GM21423 (cell line): ENCODE results near the gene DDX4.

ENCODE experiments used
- ATAC-seq: cut with Tn5 transposase; IDR thresholded peaks from one replicate; pipeline ENCODE4 v1.9.1; 2021; ENCODE audit warnings: mild to moderate bottlenecking, moderate library complexity; ENCODE audit not compliant: unreplicated experiment

DDX4 gene

GRCh38 chr5:55820488-55820887 lies 82.6 kb downstream of the DDX4 start:
- no peak for ATAC-seq

GRCh38 chr5:55821731-55822512 lies 84.1 kb downstream of the DDX4 start:
- ATAC-seq, result no peak

DNA sequence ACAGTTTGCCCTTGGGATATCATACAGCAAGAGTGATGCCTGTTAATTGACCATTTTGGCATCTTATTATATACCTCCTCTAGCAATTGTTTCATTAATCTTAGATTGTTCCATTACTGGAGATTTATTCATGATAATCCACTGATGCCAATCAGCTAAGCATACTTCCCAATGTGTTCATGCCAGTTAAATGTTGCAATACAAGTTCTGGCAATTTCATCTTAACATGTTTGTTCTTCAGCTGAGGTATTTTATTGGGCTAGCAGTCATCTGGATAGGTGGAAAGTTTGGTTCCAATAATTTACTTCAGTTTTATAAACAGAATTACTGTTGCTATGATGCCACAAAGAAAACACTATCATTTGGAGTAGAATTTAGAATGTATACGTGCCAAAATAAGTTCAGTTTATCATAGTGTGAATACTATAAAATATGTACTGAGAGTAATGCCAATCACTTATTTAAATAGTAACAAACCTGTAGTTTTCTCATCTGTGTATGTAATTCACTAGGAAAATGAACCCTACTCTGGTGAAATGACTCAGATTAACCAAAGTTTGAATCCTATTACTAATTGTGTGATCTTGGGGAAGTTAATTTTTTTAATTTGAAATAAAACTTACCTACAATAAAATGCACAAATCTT lies 85.4 kb downstream of the DDX4 start:
- no peak for ATAC-seq

- ATAC-seq, result no peak
Measured at GRCh38 chr5:55829956-55830355, 92.1 kb downstream of the DDX4 start.

- no peak for ATAC-seq
Measured at GRCh38 chr5:55832446-55832845, 94.6 kb downstream of the DDX4 start.

GRCh38 chr5:55836191-55836590 lies 98.3 kb downstream of the DDX4 start:
- no peak for ATAC-seq

DNA sequence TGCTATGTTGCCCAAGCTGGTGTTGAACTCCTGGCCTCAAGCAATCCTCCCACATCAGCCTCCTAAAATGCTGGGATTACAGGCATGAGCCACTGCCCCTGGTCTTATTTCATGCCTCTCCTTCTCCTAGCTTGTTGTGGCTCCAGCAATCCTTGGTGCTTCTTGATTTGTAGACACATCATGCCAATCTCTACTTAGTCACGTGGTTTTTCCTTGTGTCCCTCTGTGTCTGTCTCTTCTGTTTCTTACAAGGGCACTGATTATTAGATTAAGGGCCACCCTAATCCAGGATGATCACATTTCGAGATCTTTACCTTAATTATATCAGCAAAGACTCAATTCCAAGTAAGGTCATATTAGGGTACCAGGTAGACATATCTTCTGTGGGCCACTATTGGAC lies 104.1 kb downstream of the DDX4 start:
- no peak for ATAC-seq

- ATAC-seq, result no peak
Measured at GRCh38 chr5:55847837-55848236, 110.0 kb downstream of the DDX4 start.

DNA sequence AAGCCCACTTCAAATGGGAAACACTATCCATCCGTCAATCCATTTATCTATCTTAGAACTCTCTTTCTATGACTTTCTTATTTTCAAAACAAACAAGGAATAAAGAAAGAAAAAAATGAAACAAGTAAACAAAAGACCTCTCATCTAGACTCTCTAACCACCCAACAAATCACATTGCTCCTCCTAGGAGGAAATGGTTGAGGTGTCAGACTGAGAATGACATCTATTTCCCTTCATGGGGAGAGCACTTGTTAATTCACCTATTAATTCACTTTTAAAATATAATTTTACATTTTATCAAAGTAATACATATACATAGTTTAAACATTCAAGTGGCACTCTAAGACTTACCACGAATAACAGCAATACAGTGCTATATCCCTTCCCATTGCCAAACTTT lies 110.9 kb downstream of the DDX4 start:
- no peak for ATAC-seq

DNA sequence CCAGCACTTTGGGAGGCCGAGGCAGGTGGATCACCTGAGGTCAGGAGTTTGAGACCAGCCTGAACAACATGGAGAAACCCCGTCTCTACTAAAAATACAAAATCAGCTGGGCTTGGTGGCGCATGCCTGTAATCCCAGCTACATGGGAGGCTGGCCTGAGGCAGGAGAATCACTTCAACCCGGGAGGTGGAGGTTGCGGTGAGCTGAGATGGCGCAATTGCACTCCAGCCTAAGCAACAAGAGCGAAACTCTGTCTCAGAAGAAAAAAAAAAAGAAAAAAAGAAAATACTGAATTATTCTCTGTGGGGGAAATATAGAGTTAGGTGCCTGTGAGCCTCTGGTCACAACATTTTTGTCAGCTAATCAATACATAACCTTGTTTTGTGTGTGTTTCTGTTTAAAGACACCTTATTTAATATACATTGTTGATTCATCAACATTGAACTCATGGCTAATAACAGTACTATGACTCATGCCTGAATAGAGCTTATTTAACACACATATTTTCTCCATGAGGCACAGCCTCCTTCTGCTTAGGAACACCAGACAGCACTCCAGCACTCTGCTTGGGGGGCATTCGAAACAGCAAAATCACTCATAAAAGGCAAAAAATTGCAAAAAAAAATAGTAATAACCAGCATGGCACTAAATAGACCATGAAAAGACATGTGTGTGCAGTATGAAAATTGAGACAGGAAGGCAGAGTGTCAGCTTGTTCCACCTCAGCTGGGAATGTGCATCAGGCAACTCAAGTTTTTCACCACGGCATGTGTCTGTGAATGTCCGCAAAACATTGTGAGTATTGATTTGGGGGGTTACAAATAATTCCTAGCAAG lies 113.2 kb downstream of the DDX4 start, which contains the start of gene IL31RA:
Gene IL31RA, plus strand, starts transcription at position 519 of the 836 bp plus-strand sequence. Its CDS starts 214 bp downstream, at position 733.
- no peak for ATAC-seq

DNA sequence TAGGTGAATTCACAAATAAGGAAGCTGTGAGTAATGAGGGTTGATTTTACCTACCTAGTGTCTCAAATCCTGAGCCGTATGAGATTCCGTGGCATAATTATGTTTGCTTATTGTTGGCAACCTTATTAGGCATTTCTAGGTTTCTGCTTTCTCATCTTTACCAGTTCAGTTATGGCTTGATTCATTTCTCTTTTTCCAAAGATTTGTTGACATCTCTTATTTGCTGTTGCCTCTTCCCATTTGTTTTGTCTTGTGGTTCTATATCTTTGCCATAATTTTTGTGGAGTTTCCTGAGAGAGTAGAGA lies 113.8 kb downstream of the DDX4 start:
- ATAC-seq, result no peak

DNA sequence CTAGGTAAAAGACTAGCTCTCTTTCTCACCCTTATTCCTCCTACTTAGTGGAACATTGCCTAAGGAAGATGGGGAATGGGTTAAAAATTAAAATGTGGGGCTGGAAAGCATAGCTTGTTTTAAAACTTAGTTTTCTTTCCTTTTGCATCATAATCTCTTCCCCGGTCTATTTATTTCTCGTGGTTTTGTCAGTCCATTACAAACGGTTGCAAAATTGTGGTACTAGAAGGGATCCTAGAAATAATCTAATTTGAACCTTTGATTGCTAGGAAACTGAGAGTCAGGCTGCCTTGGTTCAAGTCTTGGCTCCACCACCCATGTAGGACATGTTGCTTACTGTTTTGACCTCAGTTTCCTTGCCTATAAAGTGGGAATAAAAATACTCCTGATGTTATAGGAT lies 114.6 kb downstream of the DDX4 start:
- ATAC-seq, result no peak

- no peak for ATAC-seq
Measured at GRCh38 chr5:55853041-55853670, 115.3 kb downstream of the DDX4 start.

- ATAC-seq, result no peak
Measured at GRCh38 chr5:55853818-55854217, 116.0 kb downstream of the DDX4 start.

DNA sequence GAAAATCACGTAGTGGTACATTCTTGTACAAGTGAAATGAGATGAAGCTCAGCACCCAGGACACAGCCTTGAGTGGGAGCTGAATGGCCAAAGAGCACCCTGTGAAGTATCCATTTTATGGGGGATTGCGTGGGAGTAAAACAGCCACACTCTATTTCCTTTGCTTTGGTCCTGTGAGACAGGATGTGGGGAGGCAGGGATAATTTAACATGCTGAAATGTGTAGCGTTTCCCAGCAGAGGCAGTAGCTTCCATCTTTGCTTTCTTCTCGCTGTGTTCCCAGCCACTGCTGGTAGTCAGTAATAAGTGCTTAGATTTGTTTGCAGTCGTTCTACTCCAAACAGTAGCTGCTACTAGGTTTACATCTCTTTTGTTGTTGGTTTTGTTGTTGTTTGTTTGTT lies 117.6 kb downstream of the DDX4 start:
- ATAC-seq, result no peak

GRCh38 chr5:55856516-55857246 lies 118.8 kb downstream of the DDX4 start:
- no peak for ATAC-seq

DNA sequence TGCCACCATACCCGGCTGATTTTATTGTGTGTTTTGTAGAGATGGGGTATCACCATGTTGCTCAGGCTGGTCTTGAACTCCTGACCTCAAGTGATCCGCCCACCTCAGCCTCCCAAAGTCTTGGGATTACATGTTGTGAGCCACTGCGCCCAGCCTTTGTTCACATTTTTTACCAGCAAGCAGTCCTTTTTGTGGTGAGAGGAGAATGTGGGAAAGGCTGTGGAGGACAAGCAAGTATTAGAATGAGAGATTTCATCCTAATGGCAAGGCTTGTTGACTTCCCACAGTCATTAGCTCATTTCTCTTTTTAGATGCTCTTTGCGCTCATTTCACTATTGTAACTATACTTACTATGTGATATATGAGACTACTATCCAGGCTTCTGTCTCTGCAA lies 119.4 kb downstream of the DDX4 start:
- no peak for ATAC-seq

DNA sequence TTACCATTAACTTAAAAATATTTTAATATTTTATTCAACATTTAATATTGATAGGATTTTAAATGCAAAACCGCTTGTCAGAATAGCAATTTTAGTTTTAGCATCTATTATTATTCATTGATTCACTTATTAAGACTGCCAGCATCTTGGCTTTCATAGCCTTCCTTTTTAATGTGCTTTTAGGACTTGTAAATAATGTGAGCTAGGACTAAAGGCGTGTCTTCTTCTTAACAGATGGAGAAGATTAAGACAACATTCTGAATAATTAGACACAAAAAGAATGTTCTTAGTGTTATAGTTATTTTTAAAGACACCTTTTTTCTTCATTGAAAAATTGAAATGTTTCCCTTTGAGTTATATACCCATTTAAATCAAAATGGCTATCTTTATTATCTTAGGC lies 120.2 kb downstream of the DDX4 start:
- ATAC-seq, result no peak

DNA sequence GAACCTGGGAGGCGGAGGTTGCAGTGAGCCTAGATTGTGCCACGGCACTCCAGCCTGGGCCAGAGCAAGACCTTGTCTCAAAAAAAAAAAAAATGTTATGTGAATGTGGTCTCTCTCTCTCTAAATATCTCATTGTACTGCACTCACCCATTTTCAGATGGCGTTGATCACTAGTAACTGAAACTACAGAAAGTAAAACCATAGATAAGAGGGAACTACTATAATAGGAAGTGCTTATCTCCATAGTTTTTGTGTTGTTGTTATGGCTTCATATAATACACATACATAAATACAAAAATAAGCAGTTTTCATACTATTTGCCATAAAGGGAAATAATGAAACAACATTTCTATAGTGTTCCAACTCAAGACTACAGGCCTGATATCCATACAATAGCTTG lies 122.4 kb downstream of the DDX4 start:
- ATAC-seq, result no peak

GRCh38 chr5:55860709-55861108 lies 122.8 kb downstream of the DDX4 start:
- ATAC-seq, result no peak
